ENCODE measurements around the gene CBLL1.

Gene CBLL1

GRCh38 chr7:107810626-107811025 lies 66.7 kb downstream of the CBLL1 start:
- no peak for DNase-seq (ENCODE audit: low spot score)

Measured in ecto neural progenitor cell (in vitro differentiated cells).